Kidney (tissue), 14 donors: Measurements from ENCODE around the gene SPATA16. TPM values are rescaled to one million over a fixed set of nuclear protein-coding genes. Genes with fewer than 3 reads are reported as not detected.

ENCODE experiments used
- DNase-seq, 5 donors: peaks; one replicate each; pipeline ENCODE4 v3.0.0-alpha.2; 2013 to 2020
- FAIRE-seq: peaks from 2 replicates; lab custom pipeline; 2012; peaks lifted over from hg19 to GRCh38; lab: Jason Lieb, UNC
- H3K27ac ChIP-seq, 2 donors: one replicate each; pipeline ENCODE4 v1.7.0; 2013; ENCODE audit warnings: low read depth in 2 of 2, low read length in 2 of 2, inconsistent platforms in 1 of 2
- H3K27me3 ChIP-seq: one replicate; pipeline ENCODE4 v1.7.1; 2013; ENCODE audit warnings: low read length, inconsistent platforms; ENCODE audit not compliant: control insufficient read depth, insufficient read depth
- H3K36me3 ChIP-seq, 3 donors: one replicate each; pipeline versions ENCODE4 v1.7.0 to v1.7.1; 2013; ENCODE audit warnings: low read length in 3 of 3, control low read depth in 1 of 3, inconsistent platforms in 1 of 3; ENCODE audit not compliant: insufficient read depth in 3 of 3, control insufficient read depth in 2 of 3
- H3K4me1 ChIP-seq, 3 donors: one replicate each; pipeline versions ENCODE4 v1.7.0 to v1.7.1; 2013; ENCODE audit warnings: low read length in 3 of 3, inconsistent platforms in 1 of 3, low read depth in 1 of 3; ENCODE audit not compliant: control insufficient read depth in 2 of 3, insufficient read depth in 2 of 3
- H3K4me3 ChIP-seq, 3 donors: one replicate each; pipeline versions ENCODE4 v1.7.0 to v1.8.1; 2013; ENCODE audit warnings: low read length in 3 of 3, control low read depth in 1 of 3, inconsistent platforms in 1 of 3
- H3K9ac ChIP-seq, 3 donors: one replicate each; pipeline versions ENCODE4 v1.7.0 to v1.7.1; 2013; ENCODE audit warnings: low read length in 3 of 3, control low read depth in 1 of 3, inconsistent platforms in 1 of 3
- H3K9me3 ChIP-seq, 3 donors: one replicate each; pipeline versions ENCODE4 v1.7.0 to v1.7.1; 2013; ENCODE audit warnings: low read length in 3 of 3, control low read depth in 1 of 3, inconsistent platforms in 1 of 3; ENCODE audit not compliant: control insufficient read depth in 2 of 3, insufficient read depth in 1 of 3
- CTCF ChIP-seq: IDR thresholded peaks from 3 replicates; pipeline ENCODE4 v1.5.1; 2012; ENCODE audit warnings: mild to moderate bottlenecking, moderate library complexity, borderline replicate concordance; ENCODE audit not compliant: insufficient read depth; ENCODE audit errors: extremely low read depth
- intact Hi-C: fragments of 100-400 bp; cut with DNase I; formaldehyde crosslinking; loops from one replicate; pipeline ENCODE4 v1.11.1; 2022
- polyA plus RNA-seq: library from polyadenylated mRNA; stranded (reverse); fragments of 350-450 nt; fragmentation: Illumina TruSeq; extraction: RNeasy Lipid Tissue Mini Kit (QIAGEN cat#74804); gene quantifications from one replicate; pipeline ENCODE4 v1.2.3, GENCODE V29; 2014; ENCODE audit warnings: low read depth, low replicate concordance; ENCODE audit not compliant: insufficient read depth
- total RNA-seq: library from RNA; stranded (reverse); fragmentation: NEBNext Ultra II Directional; extraction: Animal tissue kit (Norgen Biotek cat#: 25700); gene quantifications from one replicate; pipeline ENCODE4 v1.2.1, GENCODE V29; 2021
- donor health status: control.
- donor health status: control.
- donor health status: control.
- donor health status: control.
- donor health status: control.
- donor health status: DM: yes; HTN: yes; CAD: no.
- donor health status: Normal renal cell carcinoma (clear cell type).

SPATA16 gene
- total and polyA plus RNA-seq, 2 donors from 2014 or later = 0.17 TPM; not detected in 1

GRCh38 chr3:173018758-173019157, 122.3 kb downstream of the SPATA16 start:
- H3K36me3 ChIP-seq = no peaks in the 10 kb centered on the region
- no peak overlapping the region for H3K27ac ChIP-seq
- no peaks in the 10 kb centered on the region for H3K27me3 ChIP-seq
- TF ChIP-seq CTCF = no peak
- H3K9me3 ChIP-seq = no peaks in the 10 kb centered on the region
- no peaks in the 10 kb centered on the region for H3K4me1 ChIP-seq
- intact Hi-C loops = no loop called here
- DNase-seq = no peak
- FAIRE-seq = no peak
- H3K4me3 ChIP-seq = no peak overlapping the region
- no peak overlapping the region for H3K9ac ChIP-seq

GRCh38 chr3:173013219-173013832, 127.7 kb downstream of the SPATA16 start:
- no peak for TF ChIP-seq CTCF
- no peak for FAIRE-seq
- Histone ChIP-seq H3K27ac (no peak overlapping the region), H3K9me3 (no peaks in the 10 kb centered on the region), H3K4me1 (no peaks in the 10 kb centered on the region), H3K36me3 (no peaks in the 10 kb centered on the region), H3K27me3 (no peaks in the 10 kb centered on the region), H3K9ac (no peak overlapping the region), H3K4me3 (no peak overlapping the region)
- intact Hi-C loops = no loop called here
- DNase-seq = no peak

GRCh38 chr3:173009410-173009809, 131.6 kb downstream of the SPATA16 start:
- H3K4me3 ChIP-seq = no peak overlapping the region
- H3K36me3 ChIP-seq = no peaks in the 10 kb centered on the region
- TF ChIP-seq CTCF = no peak
- H3K9ac ChIP-seq = no peak overlapping the region
- intact Hi-C loops = no loop called here
- no peaks in the 10 kb centered on the region for H3K9me3 ChIP-seq
- FAIRE-seq = no peak
- no peaks in the 10 kb centered on the region for H3K27me3 ChIP-seq
- H3K4me1 ChIP-seq = no peaks in the 10 kb centered on the region
- H3K27ac ChIP-seq = no peak overlapping the region
- DNase-seq = no peak

DNA sequence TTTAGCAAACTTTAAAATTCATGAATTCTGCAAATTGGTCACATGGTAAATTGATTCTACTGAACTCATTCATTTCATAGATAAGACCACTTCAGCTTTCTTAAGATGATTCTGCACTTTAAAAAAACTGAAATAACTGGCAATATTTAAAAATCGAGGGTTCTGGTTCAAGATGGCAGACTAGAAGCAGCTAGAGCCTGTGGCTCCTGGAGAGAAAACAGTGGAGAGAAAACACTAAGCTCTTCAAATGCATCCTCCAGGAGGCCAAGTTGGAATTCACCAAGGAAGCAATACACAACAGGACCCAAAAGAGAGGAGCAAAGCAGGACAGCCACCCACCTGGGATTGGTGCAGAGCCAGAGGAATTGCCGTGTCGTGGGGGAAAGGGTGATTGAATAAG, 132.1 kb downstream of the SPATA16 start:
- FAIRE-seq = no peak
- Histone ChIP-seq H3K9me3 (no peaks in the 10 kb centered on the region), H3K4me3 (no peak overlapping the region), H3K4me1 (no peaks in the 10 kb centered on the region), H3K36me3 (no peaks in the 10 kb centered on the region), H3K27ac (no peak overlapping the region), H3K27me3 (no peaks in the 10 kb centered on the region), H3K9ac (no peak overlapping the region)
- intact Hi-C loops = no loop called here
- DNase-seq = no peak
- no peak for TF ChIP-seq CTCF
